OCI-LY7 (cell line): ENCODE measurements around the gene PPP1CA. TPM values are rescaled to one million over a fixed set of nuclear protein-coding genes. Genes with fewer than 3 reads are reported as not detected.

Experiments used
- BruUV-seq: library from RNA; stranded (reverse); fragments of 400-500 nt; replicated peaks from 2 replicates; lab custom pipeline; 2021; lab: Mats Ljungman, UMichigan
- CTCF ChIA-PET: fragments of 300-600 bp; sonication (Branson Sonifier 250); formaldehyde crosslinking; loops from one replicate; lab custom pipeline; 2022; ENCODE audit warnings: antibody characterized with exemption; ENCODE audit not compliant: unreplicated experiment; lab: Charles Lee
- POLR2A ChIA-PET: fragments of 300-600 bp; sonication (Branson Sonifier 250); formaldehyde crosslinking; loops from one replicate; lab custom pipeline; 2022; ENCODE audit warnings: antibody characterized with exemption; lab: Charles Lee
- DNase-seq: peaks from one replicate; pipeline ENCODE4 v3.0.0-alpha.2; 2015; ENCODE audit warnings: low spot score
- H2AFZ ChIP-seq: fragments of 200-600 bp; sonication (generic), shearing (Covaris generic); 2 replicates; pipeline ENCODE4 v1.6.1; 2014; ENCODE audit warnings: mild to moderate bottlenecking, antibody characterized with exemption, low read length, moderate library complexity
- H3K27ac ChIP-seq: fragments of 200-600 bp; sonication (generic); 2 replicates; pipeline ENCODE4 v1.5.1; 2014; ENCODE audit warnings: mixed run types, low read depth, mild to moderate bottlenecking, moderate library complexity, low read length, inconsistent platforms; ENCODE audit not compliant: poor library complexity, severe bottlenecking
- H3K36me3 ChIP-seq: fragments of 200-600 bp; sonication (generic); 2 replicates; pipeline ENCODE4 v1.6.1; 2014; ENCODE audit warnings: mild to moderate bottlenecking, antibody characterized with exemption, low read length, moderate library complexity, mixed read lengths; ENCODE audit not compliant: insufficient read depth
- H3K4me1 ChIP-seq: fragments of 200-600 bp; sonication (generic); 2 replicates; pipeline ENCODE4 v1.5.1; 2014; ENCODE audit warnings: mild to moderate bottlenecking, low read length; ENCODE audit not compliant: insufficient read depth, poor library complexity, severe bottlenecking
- H3K4me2 ChIP-seq: fragments of 200-600 bp; sonication (generic); 2 replicates; pipeline ENCODE4 v1.6.1; 2014; ENCODE audit warnings: mild to moderate bottlenecking, low read length
- H3K4me3 ChIP-seq: fragments of 200-600 bp; sonication (generic); 2 replicates; pipeline ENCODE4 v1.5.1; 2014; ENCODE audit warnings: mild to moderate bottlenecking, low read depth, low read length; ENCODE audit not compliant: poor library complexity, severe bottlenecking
- H3K79me2 ChIP-seq: fragments of 200-600 bp; sonication (generic); 2 replicates; pipeline ENCODE4 v1.6.1; 2016; ENCODE audit warnings: low read depth, mild to moderate bottlenecking, low read length, moderate library complexity, mixed read lengths; ENCODE audit not compliant: insufficient read depth
- H3K9me2 ChIP-seq: fragments of 200-600 bp; sonication (generic); 2 replicates; pipeline ENCODE4 v1.6.1; 2016; ENCODE audit warnings: mild to moderate bottlenecking, low read length, mixed read lengths; ENCODE audit not compliant: insufficient read depth
- H3K9me3 ChIP-seq: fragments of 200-600 bp; sonication (generic); 2 replicates; pipeline ENCODE4 v1.6.1; 2014; ENCODE audit warnings: mild to moderate bottlenecking, mixed run types, low read length, mixed read lengths
- H4K20me1 ChIP-seq: fragments of 200-600 bp; sonication (generic); 2 replicates; pipeline ENCODE4 v1.6.1; 2014; ENCODE audit warnings: mild to moderate bottlenecking, antibody characterized with exemption, low read length, moderate library complexity, mixed read lengths; ENCODE audit not compliant: insufficient read depth
- CTCF ChIP-seq: fragments of 200-600 bp; sonication (generic); conservative IDR thresholded peaks from 2 replicates; pipeline ENCODE4 v1.5.1; 2014; ENCODE audit warnings: mild to moderate bottlenecking, antibody characterized with exemption, low read length, moderate library complexity, mixed read lengths
- EZH2phosphoT487 ChIP-seq: fragments of 200-600 bp; sonication (generic); IDR thresholded peaks from 2 replicates; pipeline ENCODE4 v1.6.1; 2018; ENCODE audit warnings: low read depth, borderline replicate concordance, mild to moderate bottlenecking, mixed run types, antibody characterized with exemption, low read length, moderate library complexity, mixed read lengths
- intact Hi-C: fragments of 100-400 bp; cut with micrococcal nuclease; formaldehyde crosslinking; loops from one replicate; pipeline ENCODE4 v1.10.0; 2022; ENCODE audit not compliant: unreplicated experiment
- total RNA-seq, 2 experiments: library from RNA; depleted of rRNA in 1 of 2; stranded (reverse); fragments of >200 nt in 1 of 2; shearing (Covaris generic) in 1 of 2; gene quantifications; 2 replicates each; pipeline ENCODE4 v1.2.3, GENCODE V29; 2014 to 2022

PPP1CA gene
- total RNA-seq, 2 experiments from 2014 or later = 210 to 311 TPM

GRCh38 chr11:67395555-67396258, 6.0 kb downstream of the PPP1CA start:
- POLR2A ChIA-PET = no interaction called here

GRCh38 chr11:67393990-67394389, 7.7 kb downstream of the PPP1CA start:
- Histone ChIP-seq H3K36me3 (peaks cover 54% of the 10 kb centered on the region), H3K79me2 (peaks cover 19% of the 10 kb centered on the region; the same call in 1 of the 2 replicates), H3K4me1 (peaks cover 34% of the 10 kb centered on the region), H3K4me3 (no peak overlapping the region), H3K4me2 (no peak overlapping the region), H3K9me2 (no peaks in the 10 kb centered on the region), H2AFZ (no peak overlapping the region), H3K9me3 (no peaks in the 10 kb centered on the region), H4K20me1 (no peaks in the 10 kb centered on the region), H3K27ac (no peak overlapping the region)
- no peak for TF ChIP-seq EZH2phosphoT487
- ChIA-PET POLR2A (interaction anchor here (1.0 kb wide), 1 partner anchor 10 kb away, joined by 6 read pairs; the partner anchor contains the start of gene TBC1D10C), CTCF (no interaction called here)
- intact Hi-C loops = no loop called here
- DNase-seq = no peak
- BruUV-seq = no TSS peak

More at GRCh38 chr11:67395555-67396258, 6.0 kb downstream of the PPP1CA start:
- DNase-seq = no peak
- H3K27ac ChIP-seq = no peak overlapping the region
- H3K4me1 ChIP-seq = peaks cover 33% of the 10 kb centered on the region
- TF ChIP-seq EZH2phosphoT487 (no peak), CTCF (no peak)
- peaks cover 69% of the 10 kb centered on the region for H3K36me3 ChIP-seq
- no peak overlapping the region for H3K4me3 ChIP-seq
- no TSS peak for BruUV-seq
- intact Hi-C loops = no loop called here
- H4K20me1 ChIP-seq = 0 out of 2 replicates have a peak, but pooled peaks cover 6% of the 10 kb centered on the region
- H2AFZ ChIP-seq = no peak overlapping the region
- H3K9me2 ChIP-seq = no peaks in the 10 kb centered on the region
- H3K4me2 ChIP-seq = no peak overlapping the region
- CTCF ChIA-PET = no interaction called here
- H3K79me2 ChIP-seq = peaks cover 23% of the 10 kb centered on the region; the same call in 1 of the 2 replicates
- no peaks in the 10 kb centered on the region for H3K9me3 ChIP-seq

DNA sequence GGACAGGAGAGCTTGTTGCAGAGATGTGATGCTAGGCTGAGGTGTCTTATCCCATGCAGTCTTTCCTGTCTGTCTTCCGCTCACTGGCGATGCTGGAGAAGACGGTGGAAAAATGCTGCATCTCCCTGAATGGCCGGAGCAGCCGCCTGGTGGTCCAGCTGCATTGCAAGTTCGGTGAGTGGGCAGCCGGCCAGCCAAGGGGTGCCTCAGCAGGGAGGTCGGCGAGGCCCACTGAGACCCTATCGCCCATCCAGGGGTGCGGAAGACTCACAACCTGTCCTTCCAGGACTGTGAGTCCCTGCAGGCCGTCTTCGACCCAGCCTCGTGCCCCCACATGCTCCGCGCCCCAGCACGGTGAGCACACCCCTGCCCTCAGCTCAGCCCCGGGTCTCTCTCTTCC, 8.2 kb downstream of the PPP1CA start:
- Histone ChIP-seq H3K36me3 (peaks cover 48% of the 10 kb centered on the region), H3K4me1 (peaks cover 34% of the 10 kb centered on the region), H2AFZ (no peak overlapping the region), H3K9me2 (no peaks in the 10 kb centered on the region), H3K4me3 (no peak overlapping the region), H3K79me2 (peaks cover 19% of the 10 kb centered on the region; the same call in 1 of the 2 replicates), H4K20me1 (no peaks in the 10 kb centered on the region), H3K4me2 (no peak overlapping the region), H3K27ac (no peak overlapping the region), H3K9me3 (no peaks in the 10 kb centered on the region)
- POLR2A ChIA-PET = no interaction called here
- no peak for DNase-seq
- TF ChIP-seq CTCF (no peak), EZH2phosphoT487 (no peak)
- CTCF ChIA-PET = no interaction called here
- intact Hi-C loops = no loop called here
- BruUV-seq = no TSS peak
